DMS153 treated with DMSO at 0.1 percent for 48 hours (cell line): Measurements from ENCODE around the gene CYP1A2.
"Not testable (repeated sequence)": the region's sequence is repeated elsewhere in the genome, so short reads cannot be mapped to it uniquely, and the experiment has no call there.

ENCODE experiments used
- DNase-seq: peaks from one replicate; lab custom pipeline; 2025; ENCODE audit not compliant: unreplicated experiment; lab: John Stamatoyannopoulos, UW

The CYP1A2 gene, protein sequence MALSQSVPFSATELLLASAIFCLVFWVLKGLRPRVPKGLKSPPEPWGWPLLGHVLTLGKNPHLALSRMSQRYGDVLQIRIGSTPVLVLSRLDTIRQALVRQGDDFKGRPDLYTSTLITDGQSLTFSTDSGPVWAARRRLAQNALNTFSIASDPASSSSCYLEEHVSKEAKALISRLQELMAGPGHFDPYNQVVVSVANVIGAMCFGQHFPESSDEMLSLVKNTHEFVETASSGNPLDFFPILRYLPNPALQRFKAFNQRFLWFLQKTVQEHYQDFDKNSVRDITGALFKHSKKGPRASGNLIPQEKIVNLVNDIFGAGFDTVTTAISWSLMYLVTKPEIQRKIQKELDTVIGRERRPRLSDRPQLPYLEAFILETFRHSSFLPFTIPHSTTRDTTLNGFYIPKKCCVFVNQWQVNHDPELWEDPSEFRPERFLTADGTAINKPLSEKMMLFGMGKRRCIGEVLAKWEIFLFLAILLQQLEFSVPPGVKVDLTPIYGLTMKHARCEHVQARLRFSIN

DNA sequence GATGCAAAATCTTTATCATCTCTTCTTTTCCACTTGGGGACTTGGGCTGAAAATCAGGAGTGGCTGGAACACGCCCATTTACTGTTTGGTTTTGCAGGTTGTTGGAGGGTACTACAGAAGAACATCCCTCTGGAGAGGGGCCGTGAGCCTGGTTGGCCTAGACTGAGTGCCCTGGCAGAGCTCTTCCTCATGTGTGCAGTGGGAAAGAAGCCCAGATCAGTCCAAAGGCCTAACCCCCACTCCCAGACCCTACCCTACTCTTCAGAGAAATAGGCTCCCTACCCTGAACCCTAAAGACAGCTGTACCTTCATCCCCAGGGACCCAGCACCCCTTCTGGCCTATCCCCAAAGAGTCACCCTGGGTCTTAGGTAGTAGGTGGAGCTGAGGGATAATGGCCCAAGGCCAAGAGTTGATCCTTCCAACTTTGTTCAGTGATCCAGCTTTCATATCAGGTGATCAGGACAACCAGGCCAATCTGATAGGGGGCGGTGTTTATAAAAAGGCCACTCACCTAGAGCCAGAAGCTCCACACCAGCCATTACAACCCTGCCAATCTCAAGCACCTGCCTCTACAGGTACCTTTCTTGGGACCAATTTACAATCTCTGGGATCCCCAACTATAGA lies at the start of gene CYP1A2:
CYP1A2 (plus strand) TSS at position 524 of the 625 bp plus-strand sequence. CDS start 894 bp downstream, outside the sequence.
- no peak for DNase-seq

DNA sequence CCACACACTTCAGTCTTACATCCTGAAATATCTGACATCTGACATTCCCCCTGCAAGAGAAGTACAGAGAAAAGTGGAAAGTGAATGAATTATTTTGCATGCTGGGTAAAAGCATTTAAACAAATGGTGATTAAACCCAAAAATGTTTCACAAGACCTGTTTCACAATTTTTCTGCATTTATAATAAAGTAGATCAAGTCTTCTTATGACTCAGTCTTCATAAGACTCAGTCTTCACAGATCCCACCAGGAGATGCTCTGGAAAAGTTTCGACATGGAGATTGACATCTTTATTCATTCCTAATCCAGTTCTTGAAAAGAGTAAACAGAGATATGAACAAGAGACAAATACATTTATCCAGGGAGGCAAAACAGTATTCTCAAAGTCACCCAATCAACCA lies 39.6 kb upstream of the CYP1A2 start:
- no peak for DNase-seq

DNA sequence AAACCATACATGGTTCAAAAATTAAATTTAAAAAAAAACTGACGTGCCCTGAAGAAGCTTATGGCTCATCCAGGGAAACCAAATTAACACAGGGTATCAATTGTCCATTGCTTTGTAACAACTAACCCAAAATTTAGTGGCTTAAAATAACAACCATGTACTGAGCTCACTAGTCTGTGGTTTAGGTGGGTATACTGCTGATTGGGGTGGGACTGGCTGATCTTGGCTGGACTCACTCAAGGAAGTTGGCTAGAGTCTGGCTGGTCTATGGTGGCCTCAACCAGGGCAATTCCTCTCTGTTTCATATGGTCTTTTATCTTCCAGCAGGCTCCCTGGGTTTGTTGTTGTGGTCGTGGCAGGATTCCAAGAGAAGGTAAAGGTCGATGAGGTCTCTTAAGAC lies 38.8 kb upstream of the CYP1A2 start:
- no peak for DNase-seq

GRCh38 chr15:74710319-74711094 lies 38.1 kb upstream of the CYP1A2 start:
- no peak for DNase-seq

GRCh38 chr15:74712311-74712710 lies 36.3 kb upstream of the CYP1A2 start:
- no peak for DNase-seq

- DNase-seq = no peak
These were observed 32.0 kb upstream of the CYP1A2 start for GRCh38 chr15:74716651-74717050.

GRCh38 chr15:74722591-74722990 lies 26.1 kb upstream of the CYP1A2 start:
- DNase-seq = no peak

- no peak for DNase-seq
These were observed 25.5 kb upstream of the CYP1A2 start for GRCh38 chr15:74723187-74723586.

GRCh38 chr15:74723754-74724334 lies 24.8 kb upstream of the CYP1A2 start:
- peak; percentile 28 for DNase-seq

DNA sequence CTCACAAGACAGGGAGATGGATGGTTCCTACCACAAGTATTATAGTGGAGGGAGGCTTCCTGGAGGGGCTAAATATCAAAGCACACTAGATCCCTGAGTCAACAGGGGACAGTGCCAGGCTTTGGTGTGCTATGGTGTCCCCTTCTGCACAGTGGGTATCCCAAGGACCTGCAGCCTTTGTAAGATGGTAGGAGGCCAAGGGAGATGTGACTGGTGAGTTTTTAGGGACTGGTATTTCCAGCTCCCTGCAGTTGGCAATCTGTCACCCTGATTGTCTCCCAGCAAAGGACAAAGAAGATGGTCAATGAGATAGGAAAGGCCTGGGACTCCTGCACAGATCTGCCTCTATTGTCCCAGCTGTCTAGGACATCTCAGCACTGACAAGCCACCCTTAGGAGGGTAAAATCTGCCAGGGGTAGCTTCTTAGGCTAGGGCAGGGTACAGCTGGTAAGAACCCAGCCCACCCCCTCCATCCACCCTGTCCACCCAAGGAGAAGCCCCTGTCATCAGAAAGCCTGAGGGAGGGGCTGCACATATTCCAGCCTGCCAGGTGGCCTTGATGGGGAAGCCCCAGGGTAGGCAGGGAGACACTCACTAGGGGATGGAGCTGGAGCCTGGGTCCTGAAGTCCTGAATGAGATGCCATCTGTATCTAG lies 23.9 kb upstream of the CYP1A2 start:
- DNase-seq = no peak

- DNase-seq = peak; percentile 1
These were observed 23.3 kb upstream of the CYP1A2 start, which contains the start of gene CYP1A1 for GRCh38 chr15:74725225-74725774. Gene CYP1A1 (minus strand): TSS chr15:74725528. CDS start chr15:74723097, 2,431 bp downstream.

- no peak for DNase-seq
These were observed 22.5 kb upstream of the CYP1A2 start for GRCh38 chr15:74725845-74726773.

DNA sequence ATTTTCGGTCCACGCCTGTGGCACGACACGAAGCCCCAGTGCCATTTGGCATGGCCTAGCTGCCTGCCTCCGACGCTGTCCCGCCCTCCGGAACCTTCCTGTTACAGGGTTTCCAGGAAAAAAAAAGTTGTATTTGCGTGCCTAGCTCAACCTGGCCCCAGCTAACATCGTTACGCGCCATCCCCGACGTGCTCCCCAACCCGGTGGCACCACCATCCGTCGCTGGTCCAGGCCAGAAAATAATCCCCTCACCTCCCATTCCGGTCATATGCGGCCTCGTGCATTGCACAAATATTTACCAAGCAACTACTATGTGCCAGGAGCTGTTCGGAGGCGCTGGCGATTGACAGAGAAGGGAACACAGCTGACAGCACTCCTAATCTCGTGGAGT lies 21.9 kb upstream of the CYP1A2 start:
- no peak for DNase-seq

- DNase-seq = no peak
These were observed 20.9 kb upstream of the CYP1A2 start for GRCh38 chr15:74727727-74728126.

- DNase-seq = not testable (repeated sequence)
These were observed 19.9 kb upstream of the CYP1A2 start for GRCh38 chr15:74728699-74729098.

DNA sequence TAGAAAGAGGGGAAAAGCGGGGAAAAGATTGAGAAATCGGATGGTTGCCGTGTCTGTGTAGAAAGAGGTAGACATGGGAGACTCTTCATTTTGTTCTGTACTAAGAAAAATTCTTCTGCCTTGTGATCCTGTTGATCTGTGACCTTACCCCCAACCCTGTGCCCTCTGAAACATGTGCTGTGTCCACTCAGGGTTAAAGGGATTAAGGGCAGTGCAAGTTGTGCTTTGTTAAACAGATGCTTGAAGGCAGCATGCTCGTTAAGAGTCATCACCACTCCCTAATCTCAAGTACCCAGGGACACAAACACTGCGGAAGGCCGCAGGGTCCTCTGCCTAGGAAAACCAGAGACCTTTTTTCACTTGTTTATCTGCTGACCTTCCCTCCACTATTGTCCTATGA lies 19.3 kb upstream of the CYP1A2 start:
- DNase-seq = not testable (repeated sequence)

GRCh38 chr15:74730619-74731316 lies 17.9 kb upstream of the CYP1A2 start:
- no peak for DNase-seq

- DNase-seq = no peak
These were observed 15.8 kb upstream of the CYP1A2 start for GRCh38 chr15:74732846-74733245.

- DNase-seq = no peak
These were observed 15.4 kb upstream of the CYP1A2 start for GRCh38 chr15:74733269-74733668.
